BE2C (cell line): ENCODE measurements around the gene SLC25A17.
"Not testable (repeated sequence)": the region's sequence is repeated elsewhere in the genome, so short reads cannot be mapped to it uniquely, and the experiment has no call there.

Experiments
- DNase-seq: peaks from one replicate; pipeline ENCODE4 v3.0.0-alpha.2; 2020
- H3K27me3 ChIP-seq: fragments of 250-450 bp; sonication (Bioruptor Pico); 2 replicates; pipeline ENCODE4 v1.5.1; 2020; ENCODE audit warnings: mild to moderate bottlenecking
- H3K36me3 ChIP-seq: fragments of 250-450 bp; sonication (Bioruptor Pico); 2 replicates; pipeline ENCODE4 v1.5.1; 2020; ENCODE audit warnings: mild to moderate bottlenecking
- H3K4me1 ChIP-seq: fragments of 250-450 bp; sonication (Bioruptor Pico); 2 replicates; pipeline ENCODE4 v1.5.1; 2020
- H3K4me3 ChIP-seq: 2 replicates; pipeline ENCODE4 v1.5.1; 2011; ENCODE audit warnings: low read depth, low read length
- H3K9me3 ChIP-seq: fragments of 250-450 bp; sonication (Bioruptor Pico); 2 replicates; pipeline ENCODE4 v1.5.1; 2020
- TF ChIP-seq, protein P1 (sequence below): IDR thresholded peaks from 2 replicates; pipeline ENCODE4 v1.5.1; 2012; ENCODE audit warnings: mild to moderate bottlenecking, low read depth, low read length

SLC25A17 gene

DNA sequence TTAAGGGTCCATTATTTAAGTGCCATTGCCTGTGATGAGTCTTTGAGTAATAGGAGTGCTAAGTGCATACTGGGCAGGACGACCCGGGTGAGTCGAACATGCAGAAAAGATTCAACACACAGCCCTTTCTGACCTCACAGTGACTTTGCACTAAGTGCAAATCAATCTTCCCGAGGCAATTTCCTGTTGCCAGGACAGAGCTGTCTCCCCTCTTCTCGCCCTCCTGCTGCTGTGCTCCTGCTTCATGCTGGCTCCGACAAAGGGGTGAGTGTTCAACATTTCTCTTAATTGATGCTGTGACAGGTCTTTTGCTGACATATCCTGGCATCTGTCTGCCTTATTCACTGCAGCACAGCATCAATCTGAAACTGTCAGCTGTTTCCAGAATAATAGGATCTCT is 97.9 kb downstream of the SLC25A17 start:
- H3K27me3 ChIP-seq = no peaks in the 10 kb centered on the region
- no peaks in the 10 kb centered on the region for H3K36me3 ChIP-seq
- DNase-seq = peak; percentile 53
- TF ChIP-seq, protein P1, sequence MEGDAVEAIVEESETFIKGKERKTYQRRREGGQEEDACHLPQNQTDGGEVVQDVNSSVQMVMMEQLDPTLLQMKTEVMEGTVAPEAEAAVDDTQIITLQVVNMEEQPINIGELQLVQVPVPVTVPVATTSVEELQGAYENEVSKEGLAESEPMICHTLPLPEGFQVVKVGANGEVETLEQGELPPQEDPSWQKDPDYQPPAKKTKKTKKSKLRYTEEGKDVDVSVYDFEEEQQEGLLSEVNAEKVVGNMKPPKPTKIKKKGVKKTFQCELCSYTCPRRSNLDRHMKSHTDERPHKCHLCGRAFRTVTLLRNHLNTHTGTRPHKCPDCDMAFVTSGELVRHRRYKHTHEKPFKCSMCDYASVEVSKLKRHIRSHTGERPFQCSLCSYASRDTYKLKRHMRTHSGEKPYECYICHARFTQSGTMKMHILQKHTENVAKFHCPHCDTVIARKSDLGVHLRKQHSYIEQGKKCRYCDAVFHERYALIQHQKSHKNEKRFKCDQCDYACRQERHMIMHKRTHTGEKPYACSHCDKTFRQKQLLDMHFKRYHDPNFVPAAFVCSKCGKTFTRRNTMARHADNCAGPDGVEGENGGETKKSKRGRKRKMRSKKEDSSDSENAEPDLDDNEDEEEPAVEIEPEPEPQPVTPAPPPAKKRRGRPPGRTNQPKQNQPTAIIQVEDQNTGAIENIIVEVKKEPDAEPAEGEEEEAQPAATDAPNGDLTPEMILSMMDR = no peak
- H3K9me3 ChIP-seq = no peaks in the 10 kb centered on the region
- H3K4me3 ChIP-seq = no peak overlapping the region
- H3K4me1 ChIP-seq = peaks cover 9% of the 10 kb centered on the region

DNA sequence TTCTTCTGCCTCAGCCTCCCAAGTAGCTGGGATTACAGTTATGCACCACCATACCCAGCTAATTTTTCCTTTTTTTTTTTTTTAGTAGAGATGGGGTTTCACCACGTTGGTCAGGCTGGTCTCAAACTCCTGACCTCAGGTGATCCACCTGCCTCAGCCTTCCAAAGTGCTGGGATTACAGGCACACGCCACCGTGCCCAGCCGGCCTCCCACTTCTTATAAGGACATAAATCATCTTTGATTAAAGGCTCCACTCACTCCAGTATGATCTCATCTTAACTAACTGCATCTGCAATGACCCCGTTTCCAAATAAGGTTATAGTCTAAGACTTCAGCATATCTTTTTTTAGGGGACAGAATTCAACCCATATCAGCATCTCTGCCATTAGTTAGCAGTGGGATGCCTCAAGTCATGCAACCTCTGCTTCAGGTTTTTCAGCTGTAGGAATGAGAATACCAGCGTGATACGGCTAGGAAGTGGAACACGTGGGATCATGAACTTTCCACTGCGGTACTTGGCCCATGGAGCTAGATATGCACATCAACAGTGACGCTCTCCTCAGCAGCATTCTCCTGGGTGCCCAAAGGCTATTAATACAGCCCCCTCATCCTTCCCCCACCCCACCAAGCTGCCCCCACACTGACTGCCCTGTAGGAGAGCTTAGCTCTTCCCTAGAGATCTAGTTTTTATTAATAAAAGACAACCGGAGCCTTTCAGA is 98.4 kb downstream of the SLC25A17 start:
- peaks cover 9% of the 10 kb centered on the region for H3K4me1 ChIP-seq
- DNase-seq = no peak

DNA sequence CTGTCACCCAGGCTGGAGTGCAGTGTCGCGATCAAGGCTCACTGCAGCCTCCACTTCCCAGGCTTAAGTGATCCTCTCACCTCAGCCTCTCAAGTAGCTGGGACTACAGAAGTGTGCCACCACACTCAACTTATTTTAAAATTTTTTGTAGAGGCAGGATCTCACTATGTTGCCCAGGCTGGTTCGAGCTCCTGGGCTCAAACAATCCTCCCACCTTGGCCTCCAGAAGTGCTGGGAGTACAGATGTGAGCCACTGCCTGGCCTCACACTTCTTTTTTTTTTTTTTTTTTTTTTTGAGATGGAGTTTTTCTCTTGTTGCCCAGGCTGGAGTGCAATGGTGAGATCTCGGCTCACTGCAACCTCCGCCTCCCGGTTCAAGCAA is 99.0 kb downstream of the SLC25A17 start:
- H3K4me3 ChIP-seq, H3K36me3 ChIP-seq, DNase-seq, H3K9me3 ChIP-seq, H3K4me1 ChIP-seq, H3K27me3 ChIP-seq: not testable (repeated sequence)

More for the DNA sequence above, 98.4 kb downstream of the SLC25A17 start:
- TF ChIP-seq, protein P1 = no peak
- H3K4me3 ChIP-seq = no peak overlapping the region
- H3K9me3 ChIP-seq = no peaks in the 10 kb centered on the region
- no peaks in the 10 kb centered on the region for H3K27me3 ChIP-seq
- no peaks in the 10 kb centered on the region for H3K36me3 ChIP-seq
